Small intestine (tissue), 7 donors: ENCODE measurements around the gene DGKH. TPM values are rescaled to one million over a fixed set of nuclear protein-coding genes. Genes with fewer than 3 reads are reported as not detected.
A peak's percentile ranks its signal among the peaks of the same experiment; 100 is the strongest.
"Not testable (repeated sequence)": the region's sequence is repeated elsewhere in the genome, so short reads cannot be mapped to it uniquely, and the experiment has no call there.

Experiments
- DNase-seq, 2 donors: peaks; one replicate each; pipeline versions ENCODE4 v3.0.0 to v3.0.0-alpha.2; 2013
- FAIRE-seq: peaks from 2 replicates; lab custom pipeline; 2012; peaks lifted over from hg19 to GRCh38; lab: Jason Lieb, UNC
- H3K27ac ChIP-seq, 3 donors: one replicate each; pipeline ENCODE4 v1.5.1; 2013; ENCODE audit warnings: low read length in 2 of 3, mild to moderate bottlenecking in 2 of 3, control low read depth in 1 of 3, inconsistent platforms in 1 of 3, low read depth in 1 of 3, moderate library complexity in 1 of 3
- H3K27me3 ChIP-seq, 3 donors: one replicate each; pipeline ENCODE4 v1.6.1; 2013; ENCODE audit warnings: low read length in 3 of 3, inconsistent platforms in 1 of 3; ENCODE audit not compliant: control insufficient read depth in 3 of 3, insufficient read depth in 3 of 3
- H3K36me3 ChIP-seq, 3 donors: one replicate each; pipeline ENCODE4 v1.6.1; 2013; ENCODE audit warnings: low read length in 3 of 3, inconsistent platforms in 1 of 3, low read depth in 1 of 3, mild to moderate bottlenecking in 1 of 3, moderate library complexity in 1 of 3; ENCODE audit not compliant: control insufficient read depth in 3 of 3, insufficient read depth in 2 of 3
- H3K4me1 ChIP-seq, 3 donors: one replicate each; pipeline ENCODE4 v1.6.1; 2013; ENCODE audit warnings: low read length in 2 of 3, inconsistent platforms in 1 of 3, low read depth in 1 of 3, mild to moderate bottlenecking in 1 of 3, moderate library complexity in 1 of 3; ENCODE audit not compliant: control insufficient read depth in 3 of 3, insufficient read depth in 2 of 3
- H3K4me3 ChIP-seq, 3 donors: one replicate each; pipeline ENCODE4 v1.5.1; 2013; ENCODE audit warnings: low read length in 3 of 3, control low read depth in 1 of 3, inconsistent platforms in 1 of 3, low read depth in 1 of 3, mild to moderate bottlenecking in 1 of 3, moderate library complexity in 1 of 3
- H3K9me3 ChIP-seq, 2 donors: one replicate each; pipeline ENCODE4 v1.6.1; 2013; ENCODE audit warnings: low read depth in 1 of 2, low read length in 1 of 2; ENCODE audit not compliant: control insufficient read depth in 2 of 2, insufficient read depth in 1 of 2
- WGBS, 3 donors: extraction: QIAGEN DNeasy Blood & Tissue Kit; methylation state at CpG; one replicate each; pipeline ENCODE4 v1.1.7; 2013; 5-methylcytosine and 5-hydroxymethylcytosine counted together
- polyA plus RNA-seq, 4 donors: library from polyadenylated mRNA; stranded (reverse) in 3 of 4; unstranded in 1 of 4; fragments of 200-250 nt in 3 of 4; fragments of 120-200 nt in 1 of 4; gene quantifications; one replicate each; pipeline versions ENCODE4 v1.2.1 to v1.2.3, GENCODE V29; 2013
- donor health status: healthy with polysubstance abuse.
- donor health status: control.
- donor health status: control.
- donor health status: Bipolar disorder and iron deficiency.
- donor health status: healthy.

DGKH gene
- polyA plus RNA-seq, 4 donors, result 0.45 to 4.5 (median 2.0) TPM

- H3K27ac ChIP-seq, result no peak overlapping the region
- DNase-seq (no peak), FAIRE-seq (no peak)
- 85 to 100% (median 85%) methylated on average over 1 of the region's 1 CpG for whole genome bisulfite sequencing, 3 donors
- peaks cover 0 to 6% (median 0%) of the 10 kb centered on the region in 3 donors for H3K36me3 ChIP-seq
- no peak overlapping the region for H3K4me3 ChIP-seq
- no peaks in the 10 kb centered on the region for H3K4me1 ChIP-seq
- H3K27me3 ChIP-seq, result no peaks in the 10 kb centered on the region
- H3K9me3 ChIP-seq, result peaks cover 0 to 13% of the 10 kb centered on the region in 2 donors
Measured at GRCh38 chr13:42086582-42086981, 38.1 kb downstream of the DGKH start.

GRCh38 chr13:42094516-42095040 is 46.1 kb downstream of the DGKH start:
- WGBS, 3 donors, result 70 to 95% (median 90%) methylated on average over 2 of the region's 2 CpGs
- H3K4me1 ChIP-seq, result no peaks in the 10 kb centered on the region
- no peak overlapping the region for H3K27ac ChIP-seq
- FAIRE-seq, result no peak
- no peak overlapping the region for H3K4me3 ChIP-seq
- peaks cover 0 to 2% (median 0%) of the 10 kb centered on the region in 3 donors for H3K36me3 ChIP-seq
- no peaks in the 10 kb centered on the region for H3K27me3 ChIP-seq
- DNase-seq, result no peak
- H3K9me3 ChIP-seq, result peaks cover 0 to 3% of the 10 kb centered on the region in 2 donors

- H3K36me3 ChIP-seq, H3K4me3 ChIP-seq, FAIRE-seq, DNase-seq, H3K27ac ChIP-seq, H3K9me3 ChIP-seq, H3K4me1 ChIP-seq, H3K27me3 ChIP-seq: not testable (repeated sequence)
- WGBS, 3 donors, result 97 to 99% (median 99%) methylated on average over 2 of the region's 2 CpGs
Measured at GRCh38 chr13:42096222-42096621, 47.8 kb downstream of the DGKH start.

GRCh38 chr13:42099962-42100675 is 51.7 kb downstream of the DGKH start:
- Histone ChIP-seq H3K4me3 (no peak overlapping the region), H3K4me1 (no peaks in the 10 kb centered on the region), H3K27me3 (no peaks in the 10 kb centered on the region), H3K9me3 (peaks cover 0 to 3% of the 10 kb centered on the region in 2 donors), H3K36me3 (no peaks in the 10 kb centered on the region), H3K27ac (no peak overlapping the region)
- 94 to 96% (median 94%) methylated on average over 9 of the region's 9 CpGs for WGBS, 3 donors
- DNase-seq (no peak), FAIRE-seq (no peak)

- FAIRE-seq (no peak), DNase-seq (no peak)
- peaks cover 0 to 3% of the 10 kb centered on the region in 2 donors for H3K9me3 ChIP-seq
- no peak overlapping the region for H3K27ac ChIP-seq
- H3K27me3 ChIP-seq, result no peaks in the 10 kb centered on the region
- no peaks in the 10 kb centered on the region for H3K36me3 ChIP-seq
- H3K4me3 ChIP-seq, result no peak overlapping the region
- 94 to 96% (median 95%) methylated on average over 3 of the region's 3 CpGs for WGBS, 3 donors
- no peaks in the 10 kb centered on the region for H3K4me1 ChIP-seq
Measured at GRCh38 chr13:42100960-42101359, 52.5 kb downstream of the DGKH start.

- H3K27me3 ChIP-seq, result no peaks in the 10 kb centered on the region
- H3K36me3 ChIP-seq, result no peaks in the 10 kb centered on the region
- no peaks in the 10 kb centered on the region for H3K4me1 ChIP-seq
- peaks cover 0 to 3% of the 10 kb centered on the region in 2 donors for H3K9me3 ChIP-seq
- peak in 1 of 2 donors; percentile 25 for DNase-seq
- WGBS, 3 donors, result 40 to 57% (median 44%) methylated on average over 3 of the region's 3 CpGs
- no peak overlapping the region for H3K27ac ChIP-seq
- FAIRE-seq, result no peak
- H3K4me3 ChIP-seq, result no peak overlapping the region
Measured at GRCh38 chr13:42101821-42102585, 53.6 kb downstream of the DGKH start.

- Histone ChIP-seq H3K4me1 (no peaks in the 10 kb centered on the region), H3K27ac (no peak overlapping the region), H3K27me3 (no peaks in the 10 kb centered on the region), H3K9me3 (peaks cover 0 to 3% of the 10 kb centered on the region in 2 donors), H3K36me3 (no peaks in the 10 kb centered on the region), H3K4me3 (no peak overlapping the region)
- FAIRE-seq (no peak), DNase-seq (no peak)
- 92 to 98% (median 95%) methylated on average over 5 of the region's 5 CpGs for WGBS, 3 donors
Measured at GRCh38 chr13:42102961-42103865, 54.8 kb downstream of the DGKH start.

GRCh38 chr13:42106998-42107397 is 58.5 kb downstream of the DGKH start:
- no peaks in the 10 kb centered on the region for H3K27me3 ChIP-seq
- DNase-seq (no peak), FAIRE-seq (no peak)
- 93 to 94% (median 93%) methylated on average over 4 of the region's 4 CpGs for WGBS, 3 donors
- no peaks in the 10 kb centered on the region for H3K36me3 ChIP-seq
- no peaks in the 10 kb centered on the region for H3K4me1 ChIP-seq
- no peak overlapping the region for H3K27ac ChIP-seq
- peaks cover 0 to 3% of the 10 kb centered on the region in 2 donors for H3K9me3 ChIP-seq
- H3K4me3 ChIP-seq, result no peak overlapping the region
